Upper lobe of right lung (tissue), 1 donor: ENCODE data around the gene TTC3. TPM values are rescaled to one million over a fixed set of nuclear protein-coding genes. Genes with fewer than 3 reads are reported as not detected.

Source experiments
- ATAC-seq: fragments of 200-7000 bp; cut with Tn5 transposase; one replicate; pipeline ENCODE4 v1.9.1; 2020; ENCODE audit warnings: mild to moderate bottlenecking, moderate library complexity
- DNase-seq: peaks from one replicate; pipeline ENCODE4 v3.0.0-alpha.2; 2020
- H3K27ac ChIP-seq: fragments of 200-600 bp; one replicate; pipeline ENCODE4 v1.8.0; 2022
- H3K27me3 ChIP-seq: fragments of 200-600 bp; one replicate; pipeline ENCODE4 v1.8.0; 2022; ENCODE audit warnings: mild to moderate bottlenecking
- H3K36me3 ChIP-seq: fragments of 200-600 bp; one replicate; pipeline ENCODE4 v1.8.0; 2022
- H3K4me1 ChIP-seq: fragments of 200-600 bp; one replicate; pipeline ENCODE4 v1.8.0; 2022
- H3K4me3 ChIP-seq: fragments of 200-600 bp; one replicate; pipeline ENCODE4 v1.8.0; 2022; ENCODE audit warnings: mild to moderate bottlenecking
- H3K9me3 ChIP-seq: fragments of 200-600 bp; one replicate; pipeline ENCODE4 v1.8.0; 2022
- intact Hi-C: fragments of 100-400 bp; cut with DNase I; formaldehyde crosslinking; loops from one replicate; pipeline ENCODE4 v1.11.0; 2022
- long read RNA-seq: library from polyadenylated mRNA; unstranded; transcript quantifications from one replicate; pipeline ENCODE4 v2.0.0, GENCODE V29; 2021
- total RNA-seq: library from RNA; stranded (reverse); fragmentation: NEBNext Ultra II Directional; extraction: Animal tissue kit (Norgen Biotek cat#: 25700); gene quantifications from one replicate; pipeline ENCODE4 v1.2.1, GENCODE V29; 2021
- TF ChIP-seq, protein P1 (sequence below): fragments of 200-600 bp; IDR thresholded peaks from one replicate; pipeline ENCODE4 v1.8.0; 2022; ENCODE audit warnings: antibody characterized with exemption
- donor health status: DM: no; HTN: yes; CAD: no; lungs with severe emphysema.

TTC3 gene
- 99.0 TPM for total RNA-seq
- long read RNA-seq, partial matches to known transcripts = 28 of 54 reads
- long read RNA-seq, other reads (novel, unspliced or antisense) = 22 of 54 reads

DNA sequence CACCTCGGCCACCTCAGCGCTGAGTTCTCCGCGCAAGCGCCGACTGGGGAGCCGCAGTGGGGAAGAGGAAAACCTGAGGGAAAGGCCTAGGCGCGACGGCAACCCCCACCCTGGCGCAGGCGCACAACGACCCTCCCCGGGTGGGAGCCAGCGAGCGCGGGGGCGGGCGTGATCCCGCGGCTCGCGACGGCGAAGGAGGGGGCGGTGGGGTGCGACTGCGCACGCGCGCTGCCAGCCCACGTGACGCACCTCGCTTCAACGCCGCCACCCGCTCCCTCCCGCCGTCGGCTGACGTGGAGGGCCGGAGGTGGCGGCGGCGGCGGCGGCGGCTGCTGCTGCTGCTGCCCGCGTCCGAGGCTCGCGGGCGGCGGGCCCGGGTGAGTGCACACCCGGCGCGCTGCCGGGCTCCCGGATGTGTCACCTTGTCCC, at the start of gene TTC3, which contains the start of gene PIGP:
Gene TTC3, plus strand, starts transcription at position 267 of the 429 bp plus-strand sequence. CDS start 14,004 bp downstream, outside the sequence.
Gene PIGP, minus strand, starts transcription at position 84 of the 429 bp plus-strand sequence. CDS start 556 bp downstream, outside the sequence.
- no peaks in the 10 kb centered on the region for H3K27me3 ChIP-seq
- DNase-seq = peak; percentile 99
- intact Hi-C loops = no loop called here
- H3K36me3 ChIP-seq = no peaks in the 10 kb centered on the region
- TF ChIP-seq, protein P1, sequence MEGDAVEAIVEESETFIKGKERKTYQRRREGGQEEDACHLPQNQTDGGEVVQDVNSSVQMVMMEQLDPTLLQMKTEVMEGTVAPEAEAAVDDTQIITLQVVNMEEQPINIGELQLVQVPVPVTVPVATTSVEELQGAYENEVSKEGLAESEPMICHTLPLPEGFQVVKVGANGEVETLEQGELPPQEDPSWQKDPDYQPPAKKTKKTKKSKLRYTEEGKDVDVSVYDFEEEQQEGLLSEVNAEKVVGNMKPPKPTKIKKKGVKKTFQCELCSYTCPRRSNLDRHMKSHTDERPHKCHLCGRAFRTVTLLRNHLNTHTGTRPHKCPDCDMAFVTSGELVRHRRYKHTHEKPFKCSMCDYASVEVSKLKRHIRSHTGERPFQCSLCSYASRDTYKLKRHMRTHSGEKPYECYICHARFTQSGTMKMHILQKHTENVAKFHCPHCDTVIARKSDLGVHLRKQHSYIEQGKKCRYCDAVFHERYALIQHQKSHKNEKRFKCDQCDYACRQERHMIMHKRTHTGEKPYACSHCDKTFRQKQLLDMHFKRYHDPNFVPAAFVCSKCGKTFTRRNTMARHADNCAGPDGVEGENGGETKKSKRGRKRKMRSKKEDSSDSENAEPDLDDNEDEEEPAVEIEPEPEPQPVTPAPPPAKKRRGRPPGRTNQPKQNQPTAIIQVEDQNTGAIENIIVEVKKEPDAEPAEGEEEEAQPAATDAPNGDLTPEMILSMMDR = no peak
- H3K4me3 ChIP-seq = peak within 1 kb of the TSS; percentile 87
- H3K4me1 ChIP-seq = peaks cover 21% of the 10 kb centered on the region
- H3K27ac ChIP-seq = peak within 1 kb of the TSS; percentile 99
- ATAC-seq = peak; percentile 93
- H3K9me3 ChIP-seq = no peaks in the 10 kb centered on the region

DNA sequence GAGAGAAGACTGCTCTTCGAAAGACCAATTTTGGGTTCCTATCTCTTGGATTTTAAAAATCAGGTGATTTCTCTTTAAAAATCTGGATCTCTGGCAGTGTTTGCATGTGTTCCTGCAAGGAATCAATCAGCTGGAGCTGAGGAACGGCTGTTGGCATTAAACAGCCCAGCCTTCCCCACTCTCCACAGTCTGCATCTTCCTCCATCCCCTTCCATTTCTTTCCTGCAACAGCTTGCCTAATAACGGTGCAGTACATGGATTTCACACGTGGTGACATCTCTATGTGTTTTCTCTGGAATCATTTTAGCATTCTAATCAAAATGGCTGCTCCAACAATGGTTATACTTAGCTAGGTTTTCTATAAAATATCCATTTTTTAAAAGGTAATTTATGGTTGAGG, 46.6 kb upstream of the TTC3 start:
- H3K27ac ChIP-seq = no peak overlapping the region
- intact Hi-C loops = no loop called here
- ATAC-seq (no peak), DNase-seq (no peak)
- no peaks in the 10 kb centered on the region for H3K36me3 ChIP-seq
- no peaks in the 10 kb centered on the region for H3K27me3 ChIP-seq
- H3K4me3 ChIP-seq = no peak overlapping the region
- no peaks in the 10 kb centered on the region for H3K4me1 ChIP-seq
- H3K9me3 ChIP-seq = no peaks in the 10 kb centered on the region
- TF ChIP-seq, protein P1 = no peak

GRCh38 chr21:37028570-37028969, 44.5 kb upstream of the TTC3 start:
- no peak for DNase-seq
- intact Hi-C loops = no loop called here
- H3K36me3 ChIP-seq = no peaks in the 10 kb centered on the region
- H3K27me3 ChIP-seq = no peaks in the 10 kb centered on the region
- no peaks in the 10 kb centered on the region for H3K9me3 ChIP-seq
- no peaks in the 10 kb centered on the region for H3K4me1 ChIP-seq
- no peak overlapping the region for H3K4me3 ChIP-seq
- H3K27ac ChIP-seq = no peak overlapping the region
- TF ChIP-seq, protein P1 = no peak
- ATAC-seq = no peak

DNA sequence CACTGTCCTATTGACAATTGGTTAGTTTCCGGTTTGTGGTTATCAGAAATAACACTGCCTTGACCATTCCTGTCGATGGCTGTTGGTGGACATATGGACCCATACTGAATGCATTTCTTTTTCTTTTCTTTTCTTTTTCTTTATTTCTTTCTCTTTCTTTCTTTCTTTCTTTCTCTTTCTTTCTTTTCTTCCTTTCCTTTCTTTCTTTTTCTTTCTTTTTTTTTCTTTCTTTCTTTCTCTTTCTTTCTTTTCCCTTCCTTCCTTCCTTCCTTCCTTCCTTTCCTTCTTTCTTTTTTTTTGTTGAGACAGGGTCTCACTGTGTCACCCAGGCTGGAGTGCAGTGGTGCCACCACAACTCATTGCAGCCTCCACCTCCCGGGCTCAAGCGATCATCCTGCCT, 42.2 kb upstream of the TTC3 start:
- Histone ChIP-seq H3K27me3 (no peaks in the 10 kb centered on the region), H3K4me3 (no peak overlapping the region), H3K4me1 (no peaks in the 10 kb centered on the region), H3K27ac (no peak overlapping the region), H3K36me3 (no peaks in the 10 kb centered on the region), H3K9me3 (no peaks in the 10 kb centered on the region)
- DNase-seq = no peak
- intact Hi-C loops = no loop called here
- TF ChIP-seq, protein P1 = no peak
- no peak for ATAC-seq

DNA sequence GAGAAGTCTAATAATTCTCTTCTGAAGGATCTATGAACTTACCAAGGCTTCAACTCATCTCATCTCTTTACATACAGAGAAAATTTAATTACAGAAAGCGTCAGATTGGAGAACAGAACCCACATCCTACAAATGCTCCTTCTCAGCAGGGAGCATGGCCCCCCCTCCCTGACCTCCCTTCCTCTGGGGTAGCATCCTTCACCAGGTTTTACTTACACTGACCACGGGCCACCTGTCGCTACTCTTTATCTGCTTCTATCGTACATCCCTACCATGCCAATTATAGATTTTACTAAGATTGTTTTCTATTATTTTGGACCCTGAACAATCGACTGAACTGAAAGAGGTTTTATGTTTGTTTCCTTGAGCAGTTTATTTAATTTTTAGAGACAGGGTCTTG, 40.8 kb upstream of the TTC3 start:
- H3K9me3 ChIP-seq = no peaks in the 10 kb centered on the region
- intact Hi-C loops = no loop called here
- no peak for ATAC-seq

More for the DNA sequence above, 40.8 kb upstream of the TTC3 start:
- TF ChIP-seq, protein P1 = no peak
- Histone ChIP-seq H3K4me1 (no peaks in the 10 kb centered on the region), H3K27me3 (no peaks in the 10 kb centered on the region), H3K36me3 (no peaks in the 10 kb centered on the region), H3K27ac (no peak overlapping the region), H3K4me3 (no peak overlapping the region)
- DNase-seq = no peak
